Cerebellar cortex (tissue), 1 donor: ENCODE results near the gene ACSM4.
"Not testable (repeated sequence)": the region's sequence is repeated elsewhere in the genome, so short reads cannot be mapped to it uniquely, and the experiment has no call there.

Experiments
- DNase-seq: peaks from one replicate; pipeline ENCODE4 v3.0.0-alpha.2; 2015; ENCODE audit warnings: low spot score

ACSM4 gene, protein sequence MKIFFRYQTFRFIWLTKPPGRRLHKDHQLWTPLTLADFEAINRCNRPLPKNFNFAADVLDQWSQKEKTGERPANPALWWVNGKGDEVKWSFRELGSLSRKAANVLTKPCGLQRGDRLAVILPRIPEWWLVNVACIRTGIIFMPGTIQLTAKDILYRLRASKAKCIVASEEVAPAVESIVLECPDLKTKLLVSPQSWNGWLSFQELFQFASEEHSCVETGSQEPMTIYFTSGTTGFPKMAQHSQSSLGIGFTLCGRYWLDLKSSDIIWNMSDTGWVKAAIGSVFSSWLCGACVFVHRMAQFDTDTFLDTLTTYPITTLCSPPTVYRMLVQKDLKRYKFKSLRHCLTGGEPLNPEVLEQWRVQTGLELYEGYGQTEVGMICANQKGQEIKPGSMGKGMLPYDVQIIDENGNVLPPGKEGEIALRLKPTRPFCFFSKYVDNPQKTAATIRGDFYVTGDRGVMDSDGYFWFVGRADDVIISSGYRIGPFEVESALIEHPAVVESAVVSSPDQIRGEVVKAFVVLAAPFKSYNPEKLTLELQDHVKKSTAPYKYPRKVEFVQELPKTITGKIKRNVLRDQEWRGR

DNA sequence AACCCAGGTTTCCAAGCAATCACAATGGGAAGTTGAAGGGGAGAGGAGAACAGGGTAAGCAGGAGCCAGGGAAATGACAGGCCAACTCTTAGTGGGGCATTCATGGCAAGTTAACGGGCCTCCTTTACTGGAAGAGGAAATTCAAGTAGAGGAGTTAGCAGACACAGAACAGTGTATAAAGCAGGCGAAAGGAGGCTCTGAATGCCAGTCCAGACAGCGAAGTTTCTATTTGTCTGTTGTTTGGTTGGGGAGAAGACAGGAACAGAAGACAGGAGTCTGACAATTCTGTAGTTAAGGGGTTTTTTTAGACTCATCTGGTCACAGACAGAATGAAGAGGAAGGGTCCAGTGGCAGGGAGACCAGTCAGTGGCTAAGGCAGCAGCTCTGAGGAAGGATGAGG is at the start of gene ACSM4:
Gene ACSM4, plus strand, starts transcription at position 301 of the 400 bp plus-strand sequence. CDS start 260 bp downstream, outside the sequence.
- no peak for DNase-seq

DNA sequence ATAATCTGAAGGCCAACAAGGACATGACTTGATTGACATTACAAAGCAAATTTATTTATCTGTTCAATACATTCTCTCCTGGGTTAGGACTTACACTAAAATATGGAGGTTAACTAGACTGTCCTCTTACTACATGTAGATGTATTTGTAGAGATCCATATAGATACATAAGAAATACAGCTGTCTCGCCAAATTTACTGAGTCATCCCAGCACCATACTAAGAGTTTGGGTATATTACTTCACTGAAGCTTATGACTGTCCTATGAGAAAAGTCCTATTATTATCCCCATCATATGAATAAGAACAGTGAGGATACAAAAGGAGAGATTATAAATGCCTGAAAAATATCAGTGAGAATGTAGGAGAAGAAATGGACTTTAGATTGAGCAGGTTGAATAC is 44.8 kb upstream of the ACSM4 start:
- DNase-seq: no peak

DNA sequence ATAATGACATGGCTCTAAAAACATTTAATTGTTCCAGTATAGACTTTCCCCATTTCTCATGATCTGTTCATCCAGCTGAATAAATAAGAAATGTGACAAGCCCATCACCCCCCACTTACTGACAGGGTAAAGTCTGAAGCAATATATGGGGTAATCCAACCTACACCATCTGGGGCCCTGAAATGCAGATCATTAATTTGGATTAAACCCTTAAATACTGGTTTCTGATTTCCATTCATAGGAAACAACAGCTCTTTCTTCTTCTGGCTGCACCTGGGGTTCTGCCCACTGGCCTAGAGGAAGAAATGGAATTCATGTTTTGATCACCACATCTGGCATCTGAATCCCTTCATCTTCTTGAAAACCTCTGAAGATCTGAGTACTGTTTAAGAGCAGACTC is 39.3 kb upstream of the ACSM4 start:
- no peak for DNase-seq

DNA sequence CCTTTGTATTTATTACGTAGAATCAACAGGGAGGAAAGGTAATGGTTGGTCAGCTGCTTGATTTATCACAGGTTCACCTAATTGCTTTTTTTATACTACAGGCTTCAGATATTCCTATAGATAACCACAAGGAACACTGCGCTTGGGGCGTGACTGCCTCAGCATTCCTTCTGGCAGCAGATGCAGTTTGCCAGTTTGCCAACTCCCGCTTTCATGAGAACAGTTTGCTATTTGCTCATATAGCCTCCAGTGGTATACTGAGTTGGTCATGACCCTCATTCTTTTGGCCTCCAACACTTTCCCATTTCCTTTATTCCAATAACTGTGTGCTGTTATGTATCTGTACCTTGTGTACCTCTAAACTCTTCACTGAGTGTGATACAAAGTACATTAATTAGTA is 38.6 kb upstream of the ACSM4 start:
- DNase-seq: no peak

DNA sequence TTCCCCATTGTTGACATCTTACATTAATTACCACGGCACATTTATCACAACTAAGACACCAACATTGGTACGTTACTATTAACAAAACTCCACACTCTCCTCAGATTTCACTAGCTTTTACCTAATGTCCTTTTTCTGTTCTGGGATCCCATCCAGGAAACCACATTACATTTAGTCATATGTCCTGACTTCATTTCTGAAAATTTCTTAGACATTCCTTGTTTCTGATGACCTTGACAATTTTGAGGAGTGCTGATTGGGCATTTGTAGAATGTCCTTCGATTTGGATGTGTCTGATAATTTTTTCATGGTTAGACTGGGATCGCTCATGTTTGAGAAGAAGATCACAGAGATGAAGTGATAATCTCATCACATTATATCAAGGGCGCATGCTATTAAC is 34.6 kb upstream of the ACSM4 start:
- DNase-seq: no peak

DNA sequence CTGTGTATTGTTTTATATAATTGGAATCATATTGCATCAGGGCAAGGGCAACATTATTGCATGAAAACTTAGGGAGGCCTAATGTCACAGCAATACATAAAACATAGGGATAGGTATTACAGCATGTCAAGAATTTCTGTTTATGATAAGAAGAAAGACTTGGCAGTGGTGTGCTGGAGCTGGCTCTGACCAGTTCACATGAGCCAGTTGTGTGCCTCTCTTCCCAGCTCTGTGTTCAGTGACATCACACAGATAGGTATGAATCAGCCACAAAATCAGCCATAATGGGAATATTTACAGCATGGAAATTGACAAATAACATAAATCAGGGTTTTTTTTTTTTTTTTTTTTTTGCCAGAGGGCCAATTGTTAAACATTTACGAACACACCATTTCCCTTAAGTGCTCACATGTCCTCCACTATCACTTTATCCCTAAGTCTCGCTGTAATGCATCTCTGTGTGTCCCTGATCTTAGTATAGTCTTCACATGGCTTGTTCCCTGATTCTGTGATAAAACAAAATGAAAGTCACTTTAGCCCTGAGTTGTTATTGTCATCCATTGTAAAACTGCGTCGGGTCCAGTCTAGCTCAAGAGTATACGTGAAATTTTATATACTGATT is 31.9 kb upstream of the ACSM4 start:
- no peak for DNase-seq

DNA sequence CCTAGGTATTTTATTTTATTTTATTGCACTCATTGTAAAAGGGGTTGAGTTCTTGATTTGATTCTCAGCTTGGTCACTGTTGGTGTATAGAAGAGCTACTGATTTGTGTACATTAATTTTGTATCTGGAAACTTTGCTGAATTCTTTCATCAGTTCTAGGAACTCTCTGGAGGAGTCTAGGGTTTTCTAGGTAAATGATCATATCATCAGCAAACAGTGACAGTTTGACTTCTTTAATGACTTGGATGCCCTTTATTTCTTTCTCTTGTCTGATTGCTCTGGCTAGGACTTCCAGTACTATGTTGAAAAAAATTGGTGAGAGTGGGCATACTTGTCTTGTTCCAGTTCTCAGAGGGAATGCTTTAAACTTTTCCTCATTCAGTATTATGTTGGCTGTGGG is 28.4 kb upstream of the ACSM4 start:
- DNase-seq: not testable (repeated sequence)

DNA sequence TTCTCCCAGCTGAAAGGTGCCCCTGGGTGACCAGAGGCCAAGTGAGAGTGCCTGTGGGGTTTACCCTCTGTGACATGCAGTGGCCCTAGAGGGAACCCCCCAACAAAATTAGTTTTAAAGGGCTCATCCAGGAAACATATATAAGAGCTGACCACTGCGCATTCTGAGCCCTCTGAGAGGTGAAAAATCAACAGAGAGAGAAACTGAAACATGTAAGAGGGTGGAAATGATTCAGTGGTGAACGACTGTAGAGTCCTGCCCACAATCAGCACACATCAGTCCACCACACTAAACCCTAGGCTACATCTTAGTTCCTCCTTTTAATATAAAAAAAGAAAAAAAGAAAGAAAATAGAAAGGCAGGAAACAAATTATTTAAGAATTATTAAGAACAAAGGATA is 21.0 kb upstream of the ACSM4 start:
- no peak for DNase-seq

DNA sequence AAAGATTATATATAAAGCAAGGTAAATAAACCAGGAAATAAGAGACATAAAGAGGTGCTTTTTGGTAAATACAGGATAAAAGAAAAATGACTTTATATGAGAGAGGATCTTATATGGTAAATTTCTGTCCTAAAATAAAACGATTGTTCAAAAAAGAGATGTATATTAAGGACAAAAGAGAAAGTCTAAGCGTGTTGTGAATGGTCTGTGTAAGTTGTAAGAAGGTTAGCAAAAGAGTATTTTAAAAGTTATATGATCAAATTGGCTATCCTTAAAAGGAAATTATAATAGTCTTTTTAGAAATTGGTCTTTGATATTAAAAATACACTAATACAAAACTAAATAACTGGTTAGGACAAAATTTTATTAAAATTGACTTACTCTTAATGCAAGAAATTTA is 14.1 kb upstream of the ACSM4 start:
- peak; percentile 9 for DNase-seq

DNA sequence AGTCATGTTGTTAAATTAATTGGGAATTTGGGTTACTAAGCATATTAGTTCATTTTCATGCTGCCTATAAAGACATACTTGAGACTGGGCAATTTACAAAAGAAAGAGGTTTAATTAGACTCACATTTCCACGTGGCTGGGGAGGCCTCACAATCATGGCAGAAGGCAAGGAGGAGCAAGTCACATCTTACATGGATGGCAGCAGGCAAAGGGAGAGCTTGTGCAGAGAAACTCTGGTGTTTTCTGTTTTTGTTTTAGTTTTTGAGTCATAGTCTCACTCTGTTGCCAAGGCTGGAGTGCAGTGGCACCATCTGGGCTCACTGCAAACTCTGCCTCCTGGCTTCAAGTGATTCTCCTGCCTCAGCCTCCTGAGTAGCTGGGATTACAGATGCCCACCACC is 13.3 kb upstream of the ACSM4 start:
- not testable (repeated sequence) for DNase-seq

DNA sequence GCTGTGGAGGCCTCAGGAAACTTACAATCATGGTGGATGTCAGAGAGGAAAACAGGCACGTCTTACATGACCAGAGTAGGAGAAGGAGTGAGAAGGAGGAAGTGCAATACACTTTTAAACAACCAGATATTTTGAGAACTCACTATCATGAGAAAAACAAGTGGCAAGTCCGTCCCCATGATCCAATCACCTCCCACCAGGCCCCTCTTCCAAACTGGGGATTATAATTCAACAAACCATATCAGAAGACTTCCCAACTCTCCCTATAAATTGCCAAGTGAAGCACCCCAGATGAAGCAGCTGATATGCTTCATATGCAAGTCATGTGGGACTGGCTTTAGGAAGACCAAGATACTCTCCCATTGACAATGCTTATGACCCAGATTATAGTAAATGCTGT is 11.6 kb upstream of the ACSM4 start:
- DNase-seq: no peak

DNA sequence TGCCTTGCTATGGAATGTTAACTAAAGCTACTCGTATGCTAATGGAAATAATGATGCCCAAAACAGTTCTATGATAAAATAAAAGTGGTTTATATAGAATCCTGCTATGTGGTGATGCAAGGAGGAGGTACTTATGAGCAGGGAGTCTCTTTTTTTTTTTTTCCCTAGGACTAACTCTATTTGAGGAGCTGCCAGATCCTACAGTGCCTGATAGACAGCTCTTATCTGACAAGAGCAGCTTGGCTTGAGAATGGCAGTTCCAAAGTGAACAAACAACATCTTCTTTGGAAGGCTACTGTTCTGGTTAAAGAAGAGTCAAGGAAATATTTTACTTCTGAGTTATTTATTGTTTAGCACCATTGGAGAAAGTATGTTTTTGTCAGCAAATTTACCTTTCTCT is 10.2 kb upstream of the ACSM4 start:
- no peak for DNase-seq

DNA sequence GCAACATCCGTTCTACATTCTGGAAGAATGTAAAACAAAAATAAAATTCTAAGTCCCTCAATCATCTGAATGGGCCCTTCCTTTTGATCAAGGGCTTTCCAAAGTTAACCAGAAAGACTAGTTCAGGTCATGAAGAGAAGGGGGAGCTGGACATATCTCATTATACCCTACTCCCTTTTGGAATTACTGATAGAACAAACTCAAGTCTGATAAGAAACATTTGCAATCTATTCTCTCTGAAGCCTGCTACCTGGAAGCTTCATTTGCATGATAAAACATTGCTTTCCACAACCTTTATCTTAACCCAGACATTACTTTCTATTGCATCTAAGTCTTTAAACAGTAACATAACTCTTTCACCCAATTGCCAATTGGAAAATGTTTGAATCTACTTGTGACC is 8.3 kb upstream of the ACSM4 start:
- no peak for DNase-seq

DNA sequence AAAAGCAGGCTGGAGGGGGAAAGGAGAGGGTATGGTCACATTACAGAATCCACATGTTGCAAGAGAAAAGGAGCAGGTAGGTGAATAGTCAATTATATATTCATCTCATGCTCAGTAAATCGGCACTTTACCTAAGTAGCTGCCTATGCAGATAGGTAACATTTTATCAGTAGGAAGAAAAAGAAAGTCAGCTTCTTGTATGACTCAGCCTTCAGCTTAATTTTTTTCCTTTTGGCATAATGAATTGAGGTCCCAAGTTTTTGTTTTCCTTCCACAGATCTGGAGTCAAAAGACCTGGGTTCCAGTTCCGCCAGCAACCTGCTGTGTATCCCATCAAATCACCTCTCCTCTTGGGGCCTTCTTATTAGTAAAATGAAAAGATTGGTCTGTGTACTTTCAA is 6.0 kb upstream of the ACSM4 start:
- no peak for DNase-seq

DNA sequence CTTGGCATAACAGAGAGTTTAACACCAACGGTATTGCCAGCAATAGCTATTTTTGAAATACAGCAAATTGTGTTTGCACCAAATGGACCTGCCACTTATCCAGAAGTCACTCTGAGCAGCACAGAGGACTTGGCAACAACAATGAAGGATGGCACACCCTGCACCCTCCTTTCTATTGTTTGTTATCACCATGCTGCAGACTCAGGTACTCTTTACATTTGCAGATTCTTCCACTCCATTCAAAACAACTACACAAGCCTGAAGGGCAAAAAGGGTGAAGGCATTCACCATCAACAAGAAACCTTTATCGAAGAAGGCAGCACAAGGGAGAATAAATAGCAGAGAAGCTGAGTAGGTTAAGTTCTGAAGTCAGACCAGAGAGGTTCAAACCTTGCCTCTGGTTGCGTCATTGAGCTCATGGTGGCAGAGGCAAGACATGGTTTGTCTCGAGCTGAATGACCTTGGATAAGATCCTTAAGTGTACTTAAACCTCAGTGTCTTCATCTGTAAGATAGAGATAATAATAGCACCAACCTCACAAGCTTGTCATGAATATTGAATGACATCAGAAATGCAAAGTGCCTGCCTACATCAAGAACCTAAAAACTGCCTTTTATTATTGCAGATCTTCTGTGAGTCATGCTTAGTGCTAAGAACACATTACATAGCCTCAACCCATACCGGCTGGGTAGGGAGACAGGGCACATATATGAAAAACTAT is 1.4 kb upstream of the ACSM4 start:
- no peak for DNase-seq

DNA sequence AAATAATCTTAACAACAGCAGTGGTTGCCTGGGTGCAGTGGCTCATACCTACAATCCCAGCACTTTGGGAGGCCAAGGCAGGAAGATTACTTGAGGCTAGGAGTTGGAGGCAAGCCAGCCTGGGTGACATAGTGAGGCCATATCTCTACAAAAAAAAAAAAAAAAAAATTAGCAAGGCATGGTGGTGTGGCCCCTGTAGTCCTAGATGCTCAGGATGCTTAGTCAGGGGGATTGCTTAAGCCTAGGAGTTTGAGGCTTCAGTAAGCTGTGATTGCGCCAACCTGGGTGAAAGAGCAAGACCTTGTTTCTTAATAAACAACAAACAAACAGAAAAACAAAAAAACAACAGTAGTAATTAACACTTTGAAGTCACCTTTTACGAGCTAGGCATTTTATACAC is 642 bp upstream of the ACSM4 start:
- no peak for DNase-seq

DNA sequence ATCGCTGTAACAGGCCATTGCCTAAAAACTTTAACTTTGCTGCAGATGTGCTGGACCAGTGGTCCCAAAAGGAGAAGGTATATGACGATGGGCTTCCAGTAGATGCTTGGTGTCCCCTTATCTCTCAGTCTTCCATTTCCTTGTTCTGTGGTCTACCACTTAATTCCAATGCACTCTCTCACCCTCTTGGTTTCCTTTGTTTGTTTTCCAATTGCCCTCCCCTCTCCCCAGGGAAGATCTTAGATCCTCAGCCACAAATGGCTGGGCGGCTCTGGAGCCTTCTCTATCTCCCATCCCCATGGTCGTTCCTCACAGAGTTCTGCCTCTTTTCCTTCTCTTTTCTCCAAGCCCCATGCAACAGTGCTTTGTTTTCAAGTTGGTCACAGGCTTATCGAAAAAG is 584 bp downstream of the ACSM4 start:
- DNase-seq: no peak

DNA sequence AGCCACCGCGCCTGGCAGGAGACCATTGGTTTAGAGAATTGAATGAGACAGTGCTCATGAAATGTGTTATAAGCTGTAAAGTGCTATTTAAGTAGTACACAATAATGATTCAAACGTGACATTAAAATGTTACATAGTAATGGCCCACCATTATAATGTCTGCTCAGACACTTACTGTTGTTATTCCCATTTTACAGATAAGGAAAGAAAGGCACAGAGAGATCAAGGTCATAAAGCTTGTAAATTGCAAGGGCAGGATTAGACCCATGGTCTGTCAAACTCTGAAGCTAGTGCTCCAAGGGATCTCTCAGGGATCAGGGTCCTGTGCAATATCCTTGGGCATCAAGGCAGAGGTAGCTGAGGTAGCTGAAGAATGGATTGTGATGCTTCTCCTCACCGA is 6.2 kb downstream of the ACSM4 start:
- DNase-seq: no peak

DNA sequence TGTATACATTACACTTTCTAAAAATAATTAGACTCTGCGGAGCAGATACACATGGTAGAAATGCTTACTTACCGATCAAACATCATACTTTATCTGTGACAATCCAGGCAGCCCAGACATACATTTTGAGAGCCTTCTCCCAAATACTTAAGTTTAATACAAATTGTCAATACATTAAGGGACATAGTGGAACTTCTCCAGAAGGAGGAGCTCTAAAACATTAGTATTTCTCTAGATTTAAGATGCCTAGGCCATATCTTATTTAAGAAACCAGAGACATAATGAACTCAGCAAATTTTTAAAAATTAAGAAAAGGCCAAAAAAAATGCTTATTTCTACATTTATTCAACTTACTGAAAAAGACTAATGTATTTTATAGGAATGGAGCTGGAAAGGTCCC is 16.1 kb downstream of the ACSM4 start:
- no peak for DNase-seq

DNA sequence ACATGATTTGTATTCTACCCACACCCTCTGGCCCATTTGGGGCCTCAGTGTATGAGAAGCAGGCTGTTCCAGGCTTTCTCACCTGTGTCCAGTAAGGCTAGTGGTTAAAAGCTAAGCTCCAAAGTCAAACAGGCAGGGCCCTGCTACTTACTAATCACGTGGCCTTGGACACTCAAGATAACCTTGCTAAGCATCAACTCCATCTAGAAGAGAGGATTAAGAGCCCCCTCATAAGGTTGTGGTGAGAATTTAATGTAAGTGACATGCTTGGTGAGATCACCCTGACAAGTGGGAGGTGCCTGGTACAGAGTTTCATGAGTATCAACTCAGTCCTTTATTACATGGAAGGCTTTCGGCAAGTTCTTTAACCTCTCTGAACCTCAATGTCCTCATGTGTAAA is 17.8 kb downstream of the ACSM4 start:
- no peak for DNase-seq

DNA sequence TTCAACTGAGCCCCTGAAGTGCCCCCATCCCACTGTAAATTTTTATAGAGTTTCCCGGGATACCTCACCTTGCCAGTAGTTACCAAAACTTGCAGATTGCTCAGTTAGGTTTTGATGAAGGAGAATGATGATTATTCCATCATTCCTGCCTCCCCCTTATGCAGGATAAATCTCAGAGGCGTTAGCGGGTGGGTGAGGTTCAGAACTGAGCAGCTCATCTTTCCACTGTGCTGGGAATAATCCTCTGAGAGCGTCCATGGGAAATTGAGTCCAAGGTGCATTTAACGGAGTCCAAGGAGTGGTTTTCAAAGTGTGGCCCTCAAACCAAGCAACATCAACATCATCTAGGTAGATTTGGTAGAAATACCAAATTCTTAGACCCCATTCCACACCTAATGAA is 18.7 kb downstream of the ACSM4 start:
- DNase-seq: no peak

DNA sequence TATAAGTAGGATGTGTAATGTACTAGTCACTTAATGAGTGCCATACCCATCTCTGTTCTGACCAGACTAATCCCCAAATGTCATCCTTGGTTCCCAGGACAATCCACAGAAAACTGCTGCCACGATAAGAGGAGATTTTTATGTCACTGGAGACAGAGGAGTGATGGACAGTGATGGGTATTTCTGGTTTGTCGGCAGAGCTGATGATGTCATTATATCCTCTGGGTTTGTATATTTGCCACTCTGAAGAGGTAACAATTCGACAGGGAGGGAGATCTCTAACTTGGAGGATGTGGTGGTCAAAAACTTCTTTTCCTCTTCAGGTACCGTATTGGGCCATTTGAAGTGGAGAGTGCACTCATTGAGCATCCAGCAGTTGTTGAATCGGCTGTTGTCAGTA is 20.3 kb downstream of the ACSM4 start:
- no peak for DNase-seq

DNA sequence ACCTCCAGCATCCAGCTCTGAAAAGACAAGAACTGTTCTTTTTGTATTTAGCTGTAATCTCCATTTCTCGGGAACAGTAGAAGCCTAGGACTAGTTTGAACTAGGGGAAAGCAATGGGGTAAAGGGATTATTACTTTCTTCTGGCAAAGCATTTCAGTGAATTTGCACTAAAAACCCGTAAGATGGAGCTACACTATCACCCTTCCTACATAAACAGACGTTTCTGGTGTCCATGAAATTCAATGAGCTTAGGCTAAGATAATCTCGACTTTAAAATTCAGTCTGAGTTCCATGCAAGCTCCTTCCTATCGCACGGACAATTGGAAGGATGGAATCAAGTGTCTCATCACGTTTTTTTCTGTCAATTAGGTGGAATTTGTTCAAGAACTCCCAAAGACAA is 24.0 kb downstream of the ACSM4 start:
- DNase-seq: no peak
